GM21367 (cell line): ENCODE results near the gene DRD5.

Experiments used
- ATAC-seq: cut with Tn5 transposase; IDR thresholded peaks from one replicate; pipeline ENCODE4 v1.9.1; 2021; ENCODE audit not compliant: unreplicated experiment

DRD5 gene

DNA sequence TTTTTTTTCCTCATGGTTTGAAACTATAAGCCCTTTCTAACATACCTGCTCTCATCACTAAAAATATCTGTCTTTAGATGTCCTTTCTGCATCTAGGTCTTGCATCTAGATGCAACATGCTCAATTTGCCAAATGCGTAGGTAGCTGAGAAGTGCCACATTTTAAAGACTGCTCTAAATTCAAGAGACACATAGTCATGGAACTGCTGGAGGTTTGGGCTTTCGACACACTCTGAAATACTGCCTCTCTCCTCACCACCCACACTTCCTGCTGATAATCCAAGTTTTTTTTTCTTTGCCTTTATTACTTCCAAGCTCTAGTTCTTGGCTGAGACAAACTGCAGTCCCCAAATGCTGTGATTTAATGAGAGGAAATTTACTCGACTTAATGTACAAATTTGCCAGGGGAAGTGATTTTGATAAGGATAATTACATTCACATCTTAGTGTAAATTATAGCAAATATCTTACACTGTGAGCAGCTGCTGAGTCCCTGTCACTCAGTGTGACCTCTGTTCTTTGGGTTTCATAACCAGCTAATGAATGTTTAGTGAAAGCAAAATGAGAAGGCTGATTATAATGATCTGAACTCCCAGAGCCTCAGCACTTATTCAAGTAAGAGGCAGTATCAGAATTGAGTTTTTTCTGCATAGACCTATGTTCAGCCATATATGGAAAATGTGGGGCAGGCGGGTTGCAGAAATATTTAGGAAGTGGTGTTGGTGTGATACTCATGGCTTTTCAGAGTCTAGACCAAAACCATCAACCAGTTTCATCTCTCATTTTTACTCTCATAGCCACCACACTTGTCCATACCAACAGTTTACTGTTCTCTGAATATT, 31.3 kb downstream of the DRD5 start:
- ATAC-seq: peak; percentile 88

DNA sequence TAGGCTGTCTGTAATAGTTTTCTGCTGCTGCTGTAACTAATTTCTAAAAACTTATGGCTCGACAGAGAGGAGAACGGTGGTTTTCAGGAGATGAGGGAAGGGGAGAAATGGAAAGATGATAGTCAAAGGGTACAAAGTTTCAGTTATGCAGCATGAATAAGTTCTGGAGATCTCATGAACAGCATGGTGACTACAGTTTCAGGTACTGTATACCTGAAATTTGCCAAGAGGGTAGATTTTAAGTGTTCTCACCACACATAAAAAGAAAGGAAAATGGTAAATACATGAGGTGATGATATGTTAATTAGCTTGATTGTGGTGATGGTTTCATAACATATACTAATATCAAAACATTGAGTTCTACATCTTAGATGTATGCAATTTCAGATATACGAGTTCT, 34.9 kb downstream of the DRD5 start:
- ATAC-seq: no peak

DNA sequence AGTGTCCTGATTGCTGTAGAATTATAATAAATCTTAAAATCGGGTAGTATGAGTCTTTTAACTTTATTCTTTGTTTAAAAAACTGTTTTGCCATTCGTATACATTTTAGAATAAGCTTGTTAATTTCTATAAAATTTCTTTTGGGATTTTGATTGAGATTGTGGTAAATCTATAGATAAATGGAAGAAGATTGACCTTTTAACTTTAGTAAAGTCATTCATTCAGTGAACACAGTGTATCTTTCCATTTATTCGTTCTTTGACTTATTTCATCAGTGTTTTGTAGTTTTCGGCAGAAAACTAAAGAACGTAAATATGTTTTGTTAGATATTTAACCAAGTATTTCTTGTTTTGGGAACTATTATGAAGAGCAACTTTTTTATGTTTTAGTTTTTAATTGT, 38.9 kb downstream of the DRD5 start:
- ATAC-seq: no peak

DNA sequence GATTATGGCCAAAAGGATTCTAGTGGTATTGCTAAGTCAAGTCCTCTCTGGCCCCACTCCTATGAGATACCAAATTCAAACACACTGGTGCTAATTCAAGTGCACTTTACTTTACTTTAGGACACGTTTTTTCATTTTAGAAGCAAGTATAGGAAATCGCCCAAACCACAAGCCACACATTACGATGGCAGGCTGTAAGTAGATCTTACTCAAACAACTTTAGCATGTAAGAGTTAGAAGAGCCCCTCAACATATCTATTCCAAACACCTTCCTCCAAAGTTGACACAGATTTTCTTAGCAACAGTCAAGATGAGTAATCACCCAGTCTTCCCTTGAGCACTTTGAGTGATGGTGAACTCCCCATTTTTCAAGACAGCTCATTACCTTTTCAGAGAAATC, 43.6 kb downstream of the DRD5 start:
- ATAC-seq: no peak

GRCh38 chr4:9826551-9826950, 45.1 kb downstream of the DRD5 start:
- ATAC-seq: no peak

DNA sequence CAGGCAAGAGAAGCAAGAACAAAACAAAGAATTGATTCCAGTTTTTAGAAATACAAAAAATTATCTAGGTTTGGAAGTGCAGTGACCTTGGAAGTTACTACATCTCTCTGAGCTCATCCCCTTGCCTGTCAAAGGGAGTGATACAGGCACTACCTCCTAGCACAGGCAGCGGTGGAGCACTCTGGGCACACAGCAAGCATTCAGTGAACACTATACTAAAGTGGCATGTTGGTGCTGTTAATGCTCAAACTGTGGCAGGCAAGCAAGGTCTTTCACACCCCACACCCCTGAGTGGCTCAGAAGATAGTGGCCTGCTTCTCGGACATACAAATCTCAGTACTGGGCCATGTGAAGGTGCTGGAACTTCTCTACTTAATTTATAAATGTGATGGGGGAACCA, 51.2 kb downstream of the DRD5 start:
- no peak for ATAC-seq

- no peak for ATAC-seq
Observed at GRCh38 chr4:9833421-9833820, 52.0 kb downstream of the DRD5 start.
